HepG2 (cell line): ENCODE results near the gene NDC1. TPM values are rescaled to one million over a fixed set of nuclear protein-coding genes. Genes with fewer than 3 reads are reported as not detected.
A peak's percentile ranks its signal among the peaks of the same experiment; 100 is the strongest.

ENCODE experiments used
- ARID4A ChIP-seq: sonication (generic); formaldehyde crosslinking; IDR thresholded peaks from 2 replicates; pipeline ENCODE4 v1.5.0; 2020; ENCODE audit warnings: mild to moderate bottlenecking, missing genetic modification reagents, borderline replicate concordance
- ARNTL ChIP-seq: sonication (generic); formaldehyde crosslinking; IDR thresholded peaks from 2 replicates; pipeline ENCODE4 v1.4.0; 2020; ENCODE audit warnings: mild to moderate bottlenecking, missing genetic modification reagents
- IRF2 ChIP-seq: IDR thresholded peaks from 2 replicates; pipeline ENCODE4 v1.6.1; 2018; ENCODE audit warnings: missing genetic modification reagents, missing compliant biosample characterization
- JDP2 ChIP-seq: sonication (generic); formaldehyde crosslinking; IDR thresholded peaks from 2 replicates; pipeline ENCODE4 v1.8.1; 2022; ENCODE audit warnings: missing genetic modification reagents, borderline replicate concordance
- KLF12 ChIP-seq: sonication (generic); formaldehyde crosslinking; IDR thresholded peaks from 2 replicates; pipeline ENCODE4 v1.4.0; 2020; ENCODE audit warnings: missing genetic modification reagents, borderline replicate concordance
- NR3C1 ChIP-seq: sonication (generic); formaldehyde crosslinking; IDR thresholded peaks from 2 replicates; pipeline ENCODE4 v1.4.0; 2020; ENCODE audit warnings: missing genetic modification reagents
- SP140L ChIP-seq: sonication (generic); formaldehyde crosslinking; IDR thresholded peaks from 2 replicates; pipeline ENCODE4 v1.4.0; 2020; ENCODE audit warnings: missing genetic modification reagents, borderline replicate concordance
- SRSF9 ChIP-seq: fragments of 200-400 bp; formaldehyde crosslinking; IDR thresholded peaks from 2 replicates; pipeline ENCODE4 v1.6.1; 2018; ENCODE audit warnings: borderline replicate concordance, mild to moderate bottlenecking, low read depth, low read length; ENCODE audit not compliant: insufficient read depth, poor library complexity, severe bottlenecking
- UBTF ChIP-seq: sonication (generic); formaldehyde crosslinking; IDR thresholded peaks from 2 replicates; pipeline ENCODE4 v1.4.0; 2020; ENCODE audit warnings: mild to moderate bottlenecking, missing genetic modification reagents
- ZMAT3 ChIP-seq: sonication (generic); formaldehyde crosslinking; conservative IDR thresholded peaks from 2 replicates; pipeline ENCODE4 v1.7.0; 2021; ENCODE audit warnings: missing genetic modification reagents
- ZNF24 ChIP-seq: fragments of 450-650 bp; IDR thresholded peaks from 2 replicates; pipeline ENCODE4 v1.6.1; 2017; ENCODE audit warnings: antibody characterized with exemption, mild to moderate bottlenecking
- ZNF275 ChIP-seq: sonication (generic); formaldehyde crosslinking; IDR thresholded peaks from 2 replicates; pipeline ENCODE4 v1.8.0; 2022; ENCODE audit warnings: missing genetic modification reagents, mild to moderate bottlenecking, inconsistent platforms, borderline replicate concordance
- ZNF335 ChIP-seq: sonication (generic); formaldehyde crosslinking; IDR thresholded peaks from 2 replicates; pipeline ENCODE4 v1.4.0; 2020; ENCODE audit warnings: missing genetic modification reagents
- ZNF670 ChIP-seq: sonication (generic); formaldehyde crosslinking; IDR thresholded peaks from 2 replicates; pipeline ENCODE4 v1.8.0; 2022; ENCODE audit warnings: mild to moderate bottlenecking, missing genetic modification reagents, borderline replicate concordance
- ZNF816 ChIP-seq: sonication (generic); formaldehyde crosslinking; IDR thresholded peaks from 2 replicates; pipeline ENCODE4 v1.8.0; 2022; ENCODE audit warnings: missing genetic modification reagents, mild to moderate bottlenecking, borderline replicate concordance
- polyA plus RNA-seq, 8 experiments: library from polyadenylated mRNA; depleted of rRNA in 3 of 8; stranded (reverse) in 7 of 8; unstranded in 1 of 8; fragments of >200 nt; fragmentation: Illumina TruSeq in 4 of 8; extraction: Trizol in 4 of 8; gene quantifications; 2 replicates each; pipeline versions ENCODE4 v1.2.1 to v1.2.3, GENCODE V29; 2011 to 2016; ENCODE audit warnings: low read depth in 4 of 8, missing spikeins in 1 of 8, mixed read lengths in 1 of 8; ENCODE audit not compliant: insufficient read depth in 1 of 8
- total RNA-seq, 5 experiments: library from RNA; depleted of rRNA; stranded (reverse); fragments of >200 nt; fragmentation: Illumina TruSeq; extraction: Trizol; gene quantifications; 2 replicates each; pipeline ENCODE4 v1.2.3, GENCODE V29; 2016; ENCODE audit warnings: low read depth in 1 of 5
- TF ChIP-seq, protein P1 (sequence below): sonication (generic); formaldehyde crosslinking; conservative IDR thresholded peaks from 2 replicates; pipeline ENCODE4 v1.4.0; 2020; ENCODE audit warnings: missing genetic modification reagents
- TF ChIP-seq, protein P2 (sequence below): sonication (generic); formaldehyde crosslinking; IDR thresholded peaks from 2 replicates; pipeline ENCODE4 v1.8.1; 2023; ENCODE audit warnings: missing genetic modification reagents, mild to moderate bottlenecking, borderline replicate concordance

The NDC1 gene
- total and polyA plus RNA-seq, 2 of the 13 experiments (the other 11 are each of a cell fraction or from before 2014, with no cell fraction given) = 38.1 to 50.9 TPM

DNA sequence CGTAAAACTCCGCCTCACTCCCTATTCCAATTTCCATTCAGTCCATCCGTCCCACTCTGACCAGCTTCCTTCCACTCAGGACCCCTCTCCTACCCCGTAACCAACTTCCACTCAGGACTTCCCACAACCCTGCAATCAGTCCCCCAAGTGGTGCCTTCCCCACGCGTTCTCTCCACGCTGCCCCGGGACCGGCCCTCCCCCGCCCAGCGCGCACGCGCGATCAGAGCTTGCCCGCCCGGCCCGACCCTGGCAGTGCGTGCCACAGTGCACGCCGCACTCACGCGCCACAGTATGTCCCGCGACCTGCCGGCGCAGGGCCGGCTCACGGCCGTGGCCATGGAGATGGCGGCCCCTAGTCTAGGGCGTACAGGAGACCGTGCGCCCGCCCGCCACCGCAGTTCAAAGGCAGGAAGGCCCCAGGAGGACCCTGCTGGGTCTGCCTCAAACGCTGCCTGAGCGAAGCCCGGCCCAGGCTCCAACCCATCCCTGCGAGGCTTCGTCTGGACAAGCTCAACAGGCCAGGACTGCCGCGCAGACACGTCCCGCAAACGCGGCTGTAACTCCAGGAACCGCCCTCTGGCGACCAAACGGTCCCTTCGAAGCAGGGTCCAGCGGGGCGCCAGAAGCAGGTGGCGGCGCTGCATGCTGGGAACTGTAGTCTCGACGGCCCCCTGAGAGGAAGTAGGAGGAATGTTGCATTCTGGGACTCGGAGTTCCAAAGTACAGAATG lies at the start of gene NDC1 (continued):
- TF ChIP-seq ZNF335 (peak; percentile 100), ARNTL (peak; percentile 73; the same call in 1 of the 2 replicates), ARID4A (CRISPR knock-in tag) (peak; percentile 97), IRF2 (CRISPR knock-in tag) (peak; percentile 94), ZNF24 (no peak), SP140L (CRISPR knock-in tag) (0 out of 2 replicates have a peak, but pooled peaks have one; percentile 30), ZNF816 (CRISPR knock-in tag) (peak; percentile 93), ZNF275 (CRISPR knock-in tag) (peak; percentile 80), NR3C1 (CRISPR knock-in tag) (no peak), JDP2 (CRISPR knock-in tag) (no peak), ZNF670 (peak; percentile 98), KLF12 (CRISPR knock-in tag) (peak; percentile 80; the same call in 1 of the 2 replicates), ZMAT3 (CRISPR knock-in tag) (peak; percentile 65; the same call in 1 of the 2 replicates), SRSF9 (no peak), UBTF (CRISPR knock-in tag) (peak; percentile 78)
- TF ChIP-seq, protein P1, sequence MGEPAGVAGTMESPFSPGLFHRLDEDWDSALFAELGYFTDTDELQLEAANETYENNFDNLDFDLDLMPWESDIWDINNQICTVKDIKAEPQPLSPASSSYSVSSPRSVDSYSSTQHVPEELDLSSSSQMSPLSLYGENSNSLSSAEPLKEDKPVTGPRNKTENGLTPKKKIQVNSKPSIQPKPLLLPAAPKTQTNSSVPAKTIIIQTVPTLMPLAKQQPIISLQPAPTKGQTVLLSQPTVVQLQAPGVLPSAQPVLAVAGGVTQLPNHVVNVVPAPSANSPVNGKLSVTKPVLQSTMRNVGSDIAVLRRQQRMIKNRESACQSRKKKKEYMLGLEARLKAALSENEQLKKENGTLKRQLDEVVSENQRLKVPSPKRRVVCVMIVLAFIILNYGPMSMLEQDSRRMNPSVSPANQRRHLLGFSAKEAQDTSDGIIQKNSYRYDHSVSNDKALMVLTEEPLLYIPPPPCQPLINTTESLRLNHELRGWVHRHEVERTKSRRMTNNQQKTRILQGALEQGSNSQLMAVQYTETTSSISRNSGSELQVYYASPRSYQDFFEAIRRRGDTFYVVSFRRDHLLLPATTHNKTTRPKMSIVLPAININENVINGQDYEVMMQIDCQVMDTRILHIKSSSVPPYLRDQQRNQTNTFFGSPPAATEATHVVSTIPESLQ (CRISPR knock-in tag) = no peak
- TF ChIP-seq, protein P2, sequence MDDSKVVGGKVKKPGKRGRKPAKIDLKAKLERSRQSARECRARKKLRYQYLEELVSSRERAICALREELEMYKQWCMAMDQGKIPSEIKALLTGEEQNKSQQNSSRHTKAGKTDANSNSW = no peak
